Smooth muscle cell of the brain vasculature (primary cell): Measurements from ENCODE around the gene RFWD3.

Source experiments
- DNase-seq: peaks from one replicate; pipeline ENCODE4 v3.0.0-alpha.2; 2012; ENCODE audit warnings: low read depth, low spot score

The RFWD3 gene

DNA sequence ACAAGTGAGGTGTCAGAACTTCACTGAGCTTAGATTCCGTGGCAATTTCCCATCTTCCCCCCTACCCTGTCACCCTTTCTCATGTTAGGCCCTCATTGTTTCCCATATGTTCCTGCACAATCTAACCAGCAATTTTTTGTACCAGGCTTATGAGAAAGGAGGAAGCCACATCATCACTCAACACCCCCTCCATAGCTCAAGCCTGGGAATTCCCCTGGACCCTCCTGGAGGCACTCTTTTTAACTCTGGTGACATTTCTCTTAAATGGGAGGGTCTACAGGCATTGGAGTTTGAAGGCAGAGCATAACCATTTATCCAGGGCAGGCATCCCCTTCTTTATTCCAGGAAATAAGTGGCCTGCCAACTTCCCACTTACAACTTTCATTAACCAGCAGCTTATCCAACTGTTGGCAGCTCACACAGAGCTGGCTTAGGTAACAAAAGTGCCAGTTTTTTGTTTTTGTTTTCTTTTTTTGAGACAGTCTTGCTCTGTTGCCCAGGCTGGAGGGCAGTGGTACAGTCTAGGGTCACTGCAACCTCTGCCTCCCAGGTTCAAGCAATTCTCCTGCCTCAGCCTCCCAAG is 49.4 kb downstream of the RFWD3 start:
- DNase-seq, result no peak

DNA sequence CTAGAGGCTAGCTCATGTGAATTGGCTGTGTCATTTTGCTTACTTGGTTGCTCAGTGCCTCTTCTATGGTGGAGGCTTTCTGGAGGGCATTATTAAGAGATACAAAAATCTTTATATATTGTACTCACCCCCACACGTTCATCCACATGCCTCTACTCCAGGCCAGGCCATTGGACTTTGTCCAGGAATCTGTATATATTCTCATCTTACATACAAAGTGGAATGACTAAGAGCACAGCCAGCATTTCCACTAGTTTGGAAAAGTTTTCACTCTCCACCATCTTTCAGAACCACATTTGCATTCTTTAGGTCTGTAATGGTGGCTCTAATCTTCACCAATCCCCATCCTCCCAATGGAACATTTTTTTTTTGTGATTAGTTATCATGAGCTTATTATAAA is 55.0 kb downstream of the RFWD3 start:
- no peak for DNase-seq

DNA sequence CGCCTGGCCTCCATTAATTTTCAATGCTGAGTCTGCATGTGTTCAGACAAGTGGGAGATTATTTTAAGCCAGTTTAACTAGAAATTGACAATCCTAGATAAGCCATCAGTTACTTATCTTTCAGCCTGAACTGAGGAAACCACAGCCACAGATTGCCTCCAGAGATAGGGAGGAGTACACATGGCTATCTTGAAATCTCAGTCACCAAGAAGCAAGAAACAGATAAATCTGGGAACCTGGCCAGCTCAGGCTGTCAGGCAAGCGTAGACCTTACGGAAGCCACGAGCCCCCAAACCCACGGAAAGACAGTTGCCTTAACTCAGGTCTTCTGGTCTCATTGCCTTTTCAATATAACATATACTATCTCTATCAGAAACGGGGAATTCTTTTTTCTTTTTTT is 57.7 kb downstream of the RFWD3 start:
- DNase-seq, result no peak

DNA sequence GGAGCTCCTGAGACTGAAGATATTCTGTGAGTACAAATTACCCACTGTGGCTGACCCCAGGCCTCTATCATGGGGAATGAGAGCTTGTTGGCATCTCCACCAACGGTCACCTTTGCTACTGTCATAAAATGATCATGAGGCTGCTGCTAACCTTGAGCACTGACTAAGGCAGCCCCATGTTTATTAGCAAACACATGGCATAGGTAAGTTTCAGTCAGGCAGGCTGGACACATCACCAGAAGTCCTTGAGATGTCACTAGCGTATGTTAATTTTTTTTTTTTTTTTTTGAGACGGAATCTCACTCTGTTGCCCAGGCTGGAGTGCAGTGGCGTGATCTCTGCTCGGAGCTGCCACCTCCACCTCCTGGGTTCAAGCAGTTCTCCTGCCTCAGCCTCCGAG is 58.3 kb downstream of the RFWD3 start:
- no peak for DNase-seq

DNA sequence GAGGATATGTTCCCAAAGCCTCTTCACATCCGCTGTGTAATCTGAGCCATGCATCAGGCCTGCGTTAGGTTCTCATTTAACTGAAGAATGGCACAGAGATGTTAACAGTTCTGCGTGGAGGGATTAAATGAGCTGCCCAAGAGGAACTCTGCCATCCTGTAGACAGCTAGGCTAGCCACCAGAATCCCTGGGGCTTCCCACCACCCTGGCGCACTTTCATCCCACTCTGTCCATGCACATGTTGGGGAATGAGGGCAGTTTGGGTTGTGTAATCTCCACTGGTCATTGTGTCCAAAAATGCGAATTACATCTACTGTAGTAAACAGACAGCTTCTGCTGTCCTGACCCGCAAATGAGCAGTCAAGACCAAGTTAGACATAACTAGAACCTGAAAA is 58.7 kb downstream of the RFWD3 start:
- DNase-seq, result no peak

DNA sequence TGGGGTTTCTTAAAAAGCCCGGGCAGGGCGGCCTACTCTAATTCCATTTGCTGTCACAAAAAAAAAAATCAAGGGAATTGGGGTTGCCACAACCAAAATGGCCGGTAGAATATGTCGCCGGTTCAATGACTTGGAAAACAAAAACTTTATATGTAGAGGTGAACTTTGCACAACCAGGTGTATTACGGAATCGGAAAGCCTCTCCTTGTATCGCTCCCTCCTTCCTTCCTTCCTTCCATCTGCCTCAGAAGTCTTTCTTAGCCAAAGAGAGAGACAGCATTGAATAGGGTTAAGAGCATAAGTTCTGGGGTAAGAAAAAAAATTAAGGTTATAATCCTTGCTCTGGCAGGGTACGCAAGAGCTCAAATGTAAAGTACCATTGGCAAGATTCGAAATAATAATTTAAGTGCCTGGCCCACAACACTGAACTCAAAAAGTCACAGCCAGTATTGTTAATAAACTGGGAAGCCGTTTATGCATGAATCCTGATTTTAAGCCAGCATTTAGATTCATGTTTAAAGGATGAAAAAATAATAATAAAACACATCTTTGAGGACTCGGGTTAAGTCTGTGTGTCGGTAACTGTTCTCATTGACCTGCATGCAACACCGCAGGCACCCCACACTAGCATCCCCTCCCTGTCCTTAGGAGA is 59.2 kb downstream of the RFWD3 start:
- no peak for DNase-seq

DNA sequence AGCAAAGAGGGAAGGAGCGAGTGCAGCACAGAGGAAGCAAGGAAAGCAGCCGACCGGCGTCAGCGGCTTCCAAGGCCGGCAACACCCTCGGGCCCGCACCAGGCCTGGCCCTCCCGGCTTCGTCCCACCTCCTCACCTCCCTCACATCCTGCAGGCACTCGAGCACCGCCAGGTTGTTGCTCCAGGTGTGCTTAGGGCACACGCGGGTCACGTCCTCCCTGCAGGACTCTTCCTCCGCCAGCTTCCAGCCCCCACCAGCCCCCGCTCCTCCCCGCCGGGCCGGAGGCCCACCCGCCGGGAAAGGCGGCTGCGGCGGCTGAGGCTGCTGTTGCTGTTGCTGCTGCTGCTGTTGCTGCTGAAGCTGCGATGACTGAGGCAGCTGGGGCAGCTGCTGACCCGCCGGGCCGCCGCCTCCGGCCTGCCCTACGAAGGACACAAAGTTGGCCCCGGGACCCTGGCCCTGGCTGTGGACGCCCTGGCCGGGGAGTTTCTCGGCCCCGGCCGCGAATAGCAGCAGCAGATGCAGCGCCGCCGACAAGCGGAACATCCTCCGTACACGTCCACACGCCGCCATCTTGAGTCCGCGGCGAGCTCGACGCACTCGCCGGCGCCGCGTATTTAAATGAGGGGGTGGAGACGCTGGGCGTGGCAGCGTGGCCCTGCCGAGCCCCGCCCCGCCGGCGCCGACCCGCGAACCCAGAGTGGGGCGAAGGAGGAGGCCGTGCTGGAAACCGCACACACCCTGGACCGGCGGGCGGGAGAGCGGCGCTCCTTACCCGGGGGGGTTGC is 60.0 kb downstream of the RFWD3 start, which contains the start of gene GLG1:
Gene GLG1 (minus strand): TSS at position 594 of the 789 bp plus-strand sequence. CDS start 20 bp downstream, at position 574.
- peak; percentile 86 for DNase-seq

DNA sequence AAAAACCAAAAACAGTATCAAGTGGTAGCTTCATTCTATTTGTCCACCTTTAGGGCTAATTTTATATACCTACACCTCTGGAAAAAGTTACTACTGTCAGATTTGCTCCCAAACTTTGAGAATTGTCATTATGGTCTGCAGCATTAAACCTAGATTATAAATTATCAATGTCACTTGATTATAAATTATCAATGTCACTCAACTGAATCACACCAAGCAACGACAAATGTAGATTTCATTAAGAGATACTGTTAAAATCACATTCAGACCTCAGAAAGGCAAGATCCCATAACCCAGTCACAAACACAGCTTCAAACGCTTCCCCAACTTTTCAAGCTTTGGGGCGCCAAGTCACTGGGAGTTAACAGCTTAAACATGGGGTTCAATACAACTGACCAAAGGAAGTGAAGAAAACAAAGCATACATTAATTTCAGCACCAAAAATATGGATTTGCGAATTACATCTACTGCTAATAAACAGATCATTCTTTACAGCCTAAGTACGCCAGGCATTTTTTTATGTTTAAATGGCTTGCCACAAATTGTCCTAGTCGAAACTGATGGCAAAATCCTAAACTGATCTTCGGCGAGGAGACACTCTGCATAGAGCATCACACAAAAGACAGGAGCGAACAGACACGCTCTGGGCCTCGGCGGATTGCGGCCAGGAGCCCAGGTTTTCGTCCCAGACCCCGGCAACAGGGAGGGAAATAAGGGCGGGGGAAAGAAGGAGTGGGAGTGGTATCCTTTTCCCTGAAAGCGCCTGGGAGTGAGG is 60.7 kb downstream of the RFWD3 start:
- DNase-seq, result no peak

DNA sequence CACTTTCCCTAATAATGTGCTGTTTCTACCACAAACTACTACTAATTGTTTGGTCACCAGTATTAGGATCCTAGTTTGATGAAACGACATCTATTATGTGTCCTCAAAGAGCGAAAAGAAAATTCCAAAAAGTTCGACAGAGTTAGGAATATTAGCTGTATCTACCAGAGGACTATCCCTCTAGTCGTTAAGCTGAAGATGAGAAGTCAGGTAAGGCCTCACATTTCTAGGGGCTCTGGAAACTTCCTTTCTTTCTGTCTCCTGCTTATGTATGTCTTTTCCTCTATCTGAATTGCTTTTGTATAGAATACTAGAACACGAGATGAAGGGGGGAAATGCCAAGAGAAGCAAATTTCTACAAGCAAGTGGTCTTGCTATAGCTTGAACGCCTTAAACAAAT is 61.3 kb downstream of the RFWD3 start:
- DNase-seq, result no peak

DNA sequence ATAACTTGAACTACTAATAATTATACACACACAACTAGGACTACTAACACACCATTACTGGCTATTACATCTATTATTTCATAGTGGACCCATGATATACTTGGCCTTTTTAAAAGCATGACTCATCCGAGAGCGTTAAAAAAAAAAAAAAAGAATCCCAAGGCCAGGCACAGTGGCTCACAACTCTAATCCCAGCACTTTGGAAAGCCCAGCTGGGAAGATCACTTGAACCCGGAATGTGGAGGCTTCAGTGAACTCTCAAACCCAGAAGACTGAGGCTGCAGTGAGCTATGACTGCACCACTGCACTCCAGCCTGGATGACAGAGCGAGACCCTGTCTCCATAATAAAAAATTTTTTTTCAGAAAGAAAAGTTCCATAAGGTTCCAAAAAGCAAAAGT is 62.8 kb downstream of the RFWD3 start:
- no peak for DNase-seq

DNA sequence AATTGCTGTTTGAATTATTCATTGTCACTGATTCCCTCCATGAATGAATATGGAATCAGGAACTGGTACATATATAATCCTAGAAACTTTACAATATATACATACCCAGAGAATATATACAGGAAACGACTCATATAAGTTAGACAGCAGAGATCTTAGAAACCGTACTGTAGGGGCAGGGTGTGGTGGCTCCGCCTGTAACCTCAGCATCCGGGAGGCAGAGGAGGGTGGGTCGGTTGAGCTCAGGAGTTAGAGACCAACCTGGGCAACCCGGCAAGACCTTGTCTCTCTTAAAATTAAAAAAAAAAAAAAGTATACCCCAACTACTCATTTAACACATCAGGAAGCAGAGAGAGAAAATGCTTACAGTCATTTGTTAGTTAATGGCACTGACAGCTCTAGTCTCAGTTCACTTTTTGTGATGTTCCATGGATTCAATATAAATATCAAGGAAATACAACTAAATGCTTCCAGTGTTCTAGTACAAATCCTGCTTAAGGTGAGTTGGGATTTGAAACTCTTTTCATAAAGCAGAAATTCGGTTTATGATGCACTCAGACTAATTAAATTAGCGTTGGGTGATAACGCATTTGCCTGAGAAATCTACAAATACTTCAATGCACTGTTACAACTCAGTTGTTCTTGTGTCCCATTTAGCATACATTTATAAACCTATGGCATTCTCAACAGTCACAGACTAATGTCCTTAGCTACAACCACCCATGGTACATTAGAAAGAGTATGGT is 65.4 kb downstream of the RFWD3 start:
- no peak for DNase-seq

DNA sequence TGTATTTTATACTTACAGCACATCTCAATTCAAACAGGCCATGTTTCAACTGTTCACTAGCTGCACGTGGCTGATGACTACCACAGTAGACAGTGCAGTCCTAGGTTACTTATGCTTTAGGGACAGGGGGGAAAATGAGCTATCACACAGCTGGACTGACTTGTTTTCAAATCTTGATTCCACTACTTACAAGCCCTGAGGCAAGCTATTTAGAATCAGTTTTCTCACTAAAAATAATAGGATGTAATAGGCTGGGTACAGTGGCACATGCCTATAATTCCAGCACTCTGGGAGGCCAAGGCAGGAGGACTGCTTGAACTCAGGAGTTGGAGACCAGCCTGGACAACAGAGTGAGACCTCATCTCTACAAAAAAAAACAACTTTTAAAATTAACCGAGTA is 70.1 kb downstream of the RFWD3 start:
- no peak for DNase-seq

DNA sequence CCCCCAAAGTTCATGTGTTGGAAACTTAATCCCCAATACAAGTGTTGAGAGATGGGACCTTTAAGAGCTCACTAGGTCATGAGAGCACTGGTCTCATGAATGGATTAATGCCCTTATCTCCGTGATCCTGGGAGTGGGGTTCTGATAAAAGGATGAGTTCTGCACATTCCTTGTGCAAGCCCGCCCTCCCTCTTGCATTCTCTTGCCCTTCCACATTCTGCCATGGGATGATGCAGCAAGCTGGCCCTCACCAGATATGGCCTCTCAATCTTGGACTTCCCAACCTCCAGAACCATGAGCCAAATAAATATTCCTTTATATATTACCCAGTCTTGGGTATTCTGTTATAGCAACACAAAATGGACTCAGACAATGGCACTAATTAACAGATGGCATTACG is 73.8 kb downstream of the RFWD3 start:
- DNase-seq, result no peak

DNA sequence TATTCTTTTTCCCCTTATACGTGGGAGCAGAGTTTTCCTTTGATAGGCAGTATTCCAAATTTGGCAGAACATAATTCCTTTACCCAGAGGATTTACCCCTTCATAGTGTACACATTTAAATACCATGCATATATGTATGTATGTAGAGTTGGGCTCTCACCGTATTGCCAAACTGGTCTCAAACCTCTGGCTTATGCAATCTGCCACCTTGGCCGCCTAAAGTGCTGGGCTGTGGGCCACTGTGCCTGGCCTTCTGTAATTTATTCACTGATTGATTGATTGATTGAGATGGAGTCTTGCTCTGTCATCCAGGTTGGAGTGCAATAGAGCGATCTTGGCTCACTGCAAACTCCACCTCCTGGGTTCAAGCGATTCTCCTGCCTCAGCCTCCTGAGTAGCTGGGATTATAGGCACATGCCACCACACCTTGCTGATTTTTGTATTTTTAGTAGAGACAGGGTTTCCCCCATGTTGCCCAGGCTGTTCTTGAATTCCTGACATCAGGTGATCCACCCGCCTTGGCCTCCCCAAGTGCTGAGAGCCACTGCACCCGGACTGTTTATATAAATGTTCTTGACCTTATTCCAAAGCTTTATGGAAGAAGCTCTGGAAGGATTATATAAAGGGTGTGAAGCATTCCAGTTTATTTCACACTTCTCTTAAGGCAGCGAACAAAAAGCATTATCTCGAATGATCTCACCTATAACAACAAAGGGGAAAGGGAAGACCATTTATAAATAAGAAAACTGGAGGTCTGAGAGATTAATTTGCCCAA is 74.6 kb downstream of the RFWD3 start:
- no peak for DNase-seq

DNA sequence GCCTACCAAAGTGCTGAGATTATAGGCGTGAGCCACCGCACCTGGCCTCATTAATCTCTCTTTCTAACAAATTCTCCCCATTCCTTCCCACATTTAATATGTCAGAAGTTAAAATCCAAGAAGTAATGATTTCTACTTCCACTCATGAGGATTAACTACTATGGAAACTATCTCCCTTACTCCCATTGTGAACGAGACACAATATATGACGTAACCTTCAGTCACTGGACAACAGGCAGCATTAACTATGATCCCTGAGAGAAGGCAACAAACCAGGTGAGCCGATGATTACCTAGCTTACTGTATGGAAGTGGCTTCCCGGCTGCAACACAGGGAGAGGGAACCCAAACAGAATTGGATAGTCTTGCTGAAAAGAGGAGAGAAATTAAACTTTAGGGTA is 79.7 kb downstream of the RFWD3 start:
- no peak for DNase-seq

DNA sequence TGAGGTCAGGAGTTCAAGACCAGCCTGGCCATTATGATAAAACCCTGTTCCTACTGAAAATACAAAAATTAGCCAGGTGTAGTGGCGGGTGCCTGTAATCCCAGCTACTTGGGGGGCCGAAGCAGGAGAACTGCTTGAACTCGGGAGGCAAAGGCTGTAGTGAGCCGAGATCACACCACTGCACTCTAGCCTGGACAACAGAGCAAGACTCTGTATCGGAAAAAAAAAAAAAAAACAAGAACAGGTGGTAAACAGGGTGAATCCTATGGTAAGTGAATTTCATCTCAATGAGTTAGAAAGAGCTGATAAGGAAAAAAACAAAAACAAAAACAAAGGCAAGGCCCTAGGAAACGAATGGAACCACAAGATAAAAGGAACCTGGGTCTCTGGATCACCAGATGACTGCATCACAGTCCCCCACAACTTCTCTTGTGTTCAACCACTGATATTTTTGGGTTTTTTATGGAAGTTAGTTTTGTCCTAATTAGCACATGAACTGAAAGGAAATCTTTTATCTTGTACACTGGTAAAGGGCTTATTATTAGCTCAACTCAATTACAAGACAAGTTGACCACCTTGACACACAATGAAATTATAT is 80.7 kb downstream of the RFWD3 start:
- no peak for DNase-seq

DNA sequence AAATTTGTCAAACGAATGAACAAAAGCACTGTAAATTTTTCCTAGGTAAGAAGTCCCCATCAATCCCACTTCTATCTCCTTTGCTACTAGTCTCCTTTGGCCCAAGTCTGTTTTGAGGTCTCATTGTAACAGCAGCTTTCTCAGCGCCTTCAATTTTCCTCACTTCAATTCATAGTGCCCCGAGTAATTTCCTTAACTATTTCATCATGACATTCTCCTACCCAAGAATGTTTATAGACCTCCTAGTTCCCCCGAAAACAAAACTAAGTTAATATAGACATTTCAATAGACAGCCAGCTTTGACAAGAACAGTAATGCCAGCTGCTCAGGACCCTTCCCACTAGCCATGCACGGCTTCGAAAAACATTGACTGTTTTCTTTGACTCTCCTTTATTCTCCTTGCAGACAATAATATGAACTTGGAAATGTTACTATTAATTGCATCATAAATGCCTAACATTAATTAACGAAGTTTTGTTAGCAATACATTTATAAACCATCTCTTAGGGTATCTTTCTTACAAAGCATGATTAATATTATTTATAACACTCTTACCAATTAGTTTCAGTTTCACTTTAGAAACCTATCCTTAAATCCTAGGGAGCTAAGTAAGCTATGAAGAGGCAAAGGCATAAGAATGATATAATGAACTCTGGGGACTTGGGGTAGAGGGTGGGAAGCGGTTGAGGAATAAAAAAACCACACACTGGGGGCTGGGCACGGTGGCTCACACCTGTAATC is 82.6 kb downstream of the RFWD3 start:
- DNase-seq, result no peak

DNA sequence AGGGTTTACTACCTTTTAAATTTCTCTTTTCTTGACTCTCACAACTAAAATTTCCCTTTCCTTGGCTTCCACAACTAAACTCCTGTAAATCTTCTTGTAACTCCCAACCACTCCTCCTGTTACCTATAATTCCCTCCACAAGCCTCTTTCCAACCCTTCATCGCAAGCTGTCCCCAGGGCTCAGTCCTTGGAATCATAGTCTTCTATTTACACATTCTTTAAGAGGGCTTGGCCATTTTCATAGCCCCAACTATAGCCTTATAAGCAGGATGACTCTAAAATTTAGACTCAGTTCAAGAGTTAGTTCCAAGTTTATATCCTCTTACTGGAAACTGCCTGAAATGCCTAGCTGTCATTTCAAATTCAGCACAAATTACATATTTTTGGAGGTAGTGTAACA is 83.7 kb downstream of the RFWD3 start:
- no peak for DNase-seq

DNA sequence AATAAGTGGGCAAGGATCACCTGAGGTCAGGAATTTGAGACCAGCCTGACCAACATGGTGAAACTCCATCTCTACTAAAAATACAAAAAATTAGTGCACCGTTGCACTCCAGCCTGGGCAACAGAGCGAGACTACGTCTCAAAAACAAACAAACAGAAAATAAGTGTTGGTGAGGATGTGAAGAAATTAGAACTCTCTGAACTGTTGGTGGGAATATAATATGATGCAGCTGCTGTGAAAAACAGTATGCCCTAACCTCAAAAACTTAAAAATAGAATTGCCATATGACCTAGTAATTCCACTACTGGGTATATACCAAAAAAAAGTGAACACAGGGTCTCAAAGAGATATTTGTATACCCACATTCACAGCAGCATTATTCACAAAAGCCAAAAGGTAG is 85.8 kb downstream of the RFWD3 start:
- no peak for DNase-seq

DNA sequence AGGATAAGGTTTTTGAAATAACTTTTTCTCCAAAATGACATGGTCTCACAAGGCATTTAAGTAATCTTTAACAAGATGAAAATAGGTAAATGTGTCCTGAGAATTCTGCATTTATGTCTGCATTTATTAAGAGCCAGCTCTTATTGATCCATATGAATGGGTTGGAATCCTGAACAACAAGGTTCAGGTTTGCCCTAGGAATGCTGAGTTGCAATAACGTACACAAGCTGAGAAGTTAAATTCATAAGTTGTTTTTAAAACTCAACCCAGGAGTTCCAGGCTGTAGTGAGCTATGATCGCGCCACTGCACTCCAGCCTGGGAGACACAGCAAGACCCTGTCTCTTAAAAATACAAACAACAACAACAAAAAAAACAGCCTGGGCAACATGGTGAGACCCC is 87.8 kb downstream of the RFWD3 start:
- DNase-seq, result no peak
